Activated effector memory CD4-positive, alpha-beta T cell treated with Interleukin-2 at 50 U/mL for 16 hours (primary cell): ENCODE measurements around the gene SLC25A20.
A peak's percentile ranks its signal among the peaks of the same experiment; 100 is the strongest.

Experiments used
- DNase-seq: peaks from one replicate; pipeline ENCODE4 v3.0.0-alpha.2; 2020

The SLC25A20 gene

GRCh38 chr3:48897460-48898376 is 964 bp downstream of the SLC25A20 start:
- no peak for DNase-seq

GRCh38 chr3:48896936-48897335 is 1.7 kb downstream of the SLC25A20 start:
- no peak for DNase-seq

GRCh38 chr3:48894516-48894915 is 4.2 kb downstream of the SLC25A20 start:
- DNase-seq: no peak

GRCh38 chr3:48891606-48892005 is 7.1 kb downstream of the SLC25A20 start:
- no peak for DNase-seq

GRCh38 chr3:48885753-48886152 is 12.9 kb downstream of the SLC25A20 start:
- DNase-seq: no peak

GRCh38 chr3:48881652-48882114 is 17.0 kb downstream of the SLC25A20 start:
- no peak for DNase-seq

GRCh38 chr3:48881006-48881405 is 17.7 kb downstream of the SLC25A20 start:
- DNase-seq: no peak

- no peak for DNase-seq
Observed at GRCh38 chr3:48879994-48880377, 18.7 kb downstream of the SLC25A20 start.

GRCh38 chr3:48879307-48879993 is 19.2 kb downstream of the SLC25A20 start:
- DNase-seq: no peak

GRCh38 chr3:48877671-48878070 is 21.0 kb downstream of the SLC25A20 start:
- DNase-seq: no peak

- no peak for DNase-seq
Observed at GRCh38 chr3:48863122-48863521, 35.6 kb downstream of the SLC25A20 start.

GRCh38 chr3:48859206-48859605 is 39.5 kb downstream of the SLC25A20 start:
- no peak for DNase-seq

GRCh38 chr3:48858709-48859108 is 40.0 kb downstream of the SLC25A20 start:
- DNase-seq: no peak

GRCh38 chr3:48857641-48858040 is 41.0 kb downstream of the SLC25A20 start:
- DNase-seq: no peak

- no peak for DNase-seq
Observed at GRCh38 chr3:48856469-48856868, 42.2 kb downstream of the SLC25A20 start.

- no peak for DNase-seq
Observed at GRCh38 chr3:48855681-48856447, 42.8 kb downstream of the SLC25A20 start.

- no peak for DNase-seq
Observed at GRCh38 chr3:48852151-48852550, 46.5 kb downstream of the SLC25A20 start.

- no peak for DNase-seq
Observed at GRCh38 chr3:48851407-48851806, 47.3 kb downstream of the SLC25A20 start.

- DNase-seq: no peak
Observed at GRCh38 chr3:48848816-48849515, 49.7 kb downstream of the SLC25A20 start.

GRCh38 chr3:48847504-48848423 is 50.9 kb downstream of the SLC25A20 start, which contains the start of gene PRKAR2A:
PRKAR2A (minus strand) TSS chr3:48847874; CDS start chr3:48847596, 278 bp downstream.
- peak; percentile 78 for DNase-seq

- peak; percentile 35 for DNase-seq
Observed at GRCh38 chr3:48847053-48847503, 51.6 kb downstream of the SLC25A20 start.
